ENCODE results near the gene ZYX. TPM values are rescaled to one million over a fixed set of nuclear protein-coding genes. Genes with fewer than 3 reads are reported as not detected.

Gene ZYX
- total and polyA plus RNA-seq, 9 donors = 44.2 to 282 (median 167) TPM

DNA sequence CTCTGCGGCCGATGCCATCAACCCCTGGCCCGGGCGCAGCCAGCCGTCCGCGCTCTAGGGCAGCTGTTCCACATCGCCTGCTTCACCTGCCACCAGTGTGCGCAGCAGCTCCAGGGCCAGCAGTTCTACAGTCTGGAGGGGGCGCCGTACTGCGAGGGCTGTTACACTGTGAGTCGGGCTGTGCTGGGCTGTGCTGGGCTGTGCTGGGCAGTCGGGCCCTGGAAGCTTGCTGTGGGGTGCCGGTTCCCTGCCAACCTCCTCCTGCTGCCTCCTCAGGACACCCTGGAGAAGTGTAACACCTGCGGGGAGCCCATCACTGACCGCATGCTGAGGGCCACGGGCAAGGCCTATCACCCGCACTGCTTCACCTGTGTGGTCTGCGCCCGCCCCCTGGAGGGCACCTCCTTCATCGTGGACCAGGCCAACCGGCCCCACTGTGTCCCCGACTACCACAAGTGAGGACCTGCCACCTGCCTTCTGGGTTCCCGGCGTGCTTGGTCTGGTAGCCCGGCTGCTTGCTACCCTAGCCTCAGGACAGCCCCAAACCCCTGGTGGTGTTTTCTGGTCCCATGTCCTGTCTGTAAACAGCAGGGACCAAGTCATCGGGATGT lies 7.5 kb downstream of the ZYX start:
- H3K36me3 ChIP-seq = no peaks in the 10 kb centered on the region
- TF ChIP-seq, protein P1, sequence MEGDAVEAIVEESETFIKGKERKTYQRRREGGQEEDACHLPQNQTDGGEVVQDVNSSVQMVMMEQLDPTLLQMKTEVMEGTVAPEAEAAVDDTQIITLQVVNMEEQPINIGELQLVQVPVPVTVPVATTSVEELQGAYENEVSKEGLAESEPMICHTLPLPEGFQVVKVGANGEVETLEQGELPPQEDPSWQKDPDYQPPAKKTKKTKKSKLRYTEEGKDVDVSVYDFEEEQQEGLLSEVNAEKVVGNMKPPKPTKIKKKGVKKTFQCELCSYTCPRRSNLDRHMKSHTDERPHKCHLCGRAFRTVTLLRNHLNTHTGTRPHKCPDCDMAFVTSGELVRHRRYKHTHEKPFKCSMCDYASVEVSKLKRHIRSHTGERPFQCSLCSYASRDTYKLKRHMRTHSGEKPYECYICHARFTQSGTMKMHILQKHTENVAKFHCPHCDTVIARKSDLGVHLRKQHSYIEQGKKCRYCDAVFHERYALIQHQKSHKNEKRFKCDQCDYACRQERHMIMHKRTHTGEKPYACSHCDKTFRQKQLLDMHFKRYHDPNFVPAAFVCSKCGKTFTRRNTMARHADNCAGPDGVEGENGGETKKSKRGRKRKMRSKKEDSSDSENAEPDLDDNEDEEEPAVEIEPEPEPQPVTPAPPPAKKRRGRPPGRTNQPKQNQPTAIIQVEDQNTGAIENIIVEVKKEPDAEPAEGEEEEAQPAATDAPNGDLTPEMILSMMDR (IDR thresholded peaks at IDR 0.05) = no peak
- no peak for TF ChIP-seq EP300 (IDR thresholded peaks at IDR 0.05)
- TF ChIP-seq POLR2A (IDR thresholded peaks at IDR 0.05) = no peak
- WGBS, 3 donors = 87 to 89% (median 88%) methylated on average over 23 to 28 of the region's 28 CpGs
- H3K4me3 ChIP-seq = no peak overlapping the region
- intact Hi-C loops (cut with DNase I) = no loop called here
- peaks cover 39% of the 10 kb centered on the region for H3K4me1 ChIP-seq (ENCODE audit: insufficient read depth)
- H3K9me3 ChIP-seq = no peaks in the 10 kb centered on the region
- H3K27me3 ChIP-seq = no peaks in the 10 kb centered on the region
- no peak for DNase-seq
- no peak overlapping the region for H3K27ac ChIP-seq

- H3K36me3 ChIP-seq = no peaks in the 10 kb centered on the region
- intact Hi-C loops (cut with DNase I) = no loop called here
- 76 to 79% (median 76%) methylated on average over 15 of the region's 15 CpGs for WGBS, 3 donors
- H3K9me3 ChIP-seq = no peaks in the 10 kb centered on the region
- no peaks in the 10 kb centered on the region for H3K27me3 ChIP-seq
- peaks cover 33% of the 10 kb centered on the region for H3K4me1 ChIP-seq (ENCODE audit: insufficient read depth)
- H3K27ac ChIP-seq = no peak overlapping the region
- no peak for DNase-seq
- H3K4me3 ChIP-seq = no peak overlapping the region
- TF ChIP-seq POLR2A (IDR thresholded peaks at IDR 0.05) (no peak), EP300 (IDR thresholded peaks at IDR 0.05) (no peak)
- TF ChIP-seq, protein P1 (IDR thresholded peaks at IDR 0.05) = no peak
Measured at GRCh38 chr7:143389316-143390103, 8.4 kb downstream of the ZYX start.

- TF ChIP-seq, protein P1 (IDR thresholded peaks at IDR 0.05) = no peak
- no peak for TF ChIP-seq POLR2A (IDR thresholded peaks at IDR 0.05)
- no peak for TF ChIP-seq EP300 (IDR thresholded peaks at IDR 0.05)
- intact Hi-C loops (cut with DNase I) = no loop called here
- H3K36me3 ChIP-seq = no peaks in the 10 kb centered on the region
- DNase-seq = no peak
- H3K9me3 ChIP-seq = no peaks in the 10 kb centered on the region
- H3K4me3 ChIP-seq = no peak overlapping the region
- H3K4me1 ChIP-seq (ENCODE audit: insufficient read depth) = peaks cover 28% of the 10 kb centered on the region
- no peaks in the 10 kb centered on the region for H3K27me3 ChIP-seq
- peak overlapping the region in 1 of 2 donors; percentile 73 for H3K27ac ChIP-seq
- 88 to 92% (median 91%) methylated on average over 10 of the region's 10 CpGs for WGBS, 3 donors
Measured at GRCh38 chr7:143390104-143390772, 9.1 kb downstream of the ZYX start.

DNA sequence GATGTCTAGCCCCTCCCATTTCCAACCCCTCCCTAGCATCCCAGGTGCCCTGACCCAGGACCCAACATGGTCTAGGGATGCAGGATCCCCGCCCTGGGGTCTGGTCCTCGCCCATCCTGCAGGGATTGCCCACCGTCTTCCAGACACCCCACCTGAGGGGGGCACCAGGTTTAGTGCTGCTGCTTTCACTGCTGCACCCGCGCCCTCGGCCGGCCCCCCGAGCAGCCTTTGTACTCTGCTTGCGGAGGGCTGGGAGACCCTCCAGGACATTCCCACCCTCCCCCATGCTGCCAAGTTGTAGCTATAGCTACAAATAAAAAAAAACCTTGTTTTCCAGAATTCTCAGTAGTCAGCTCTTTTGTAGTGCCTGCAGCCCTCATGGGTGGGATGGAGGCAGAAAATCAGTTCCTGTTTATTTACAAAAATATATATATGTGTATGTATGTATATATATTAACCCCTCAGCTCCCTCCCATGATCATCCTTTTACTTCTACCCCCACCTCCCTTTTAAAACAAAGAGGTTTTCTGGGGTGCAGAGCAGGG lies 9.7 kb downstream of the ZYX start:
- Histone ChIP-seq H3K27me3 (no peaks in the 10 kb centered on the region), H3K27ac (peak overlapping the region in 1 of 2 donors; percentile 73), H3K36me3 (no peaks in the 10 kb centered on the region), H3K4me1 (ENCODE audit: insufficient read depth) (peaks cover 25% of the 10 kb centered on the region), H3K9me3 (no peaks in the 10 kb centered on the region), H3K4me3 (no peak overlapping the region)
- DNase-seq = no peak
- intact Hi-C loops (cut with DNase I) = no loop called here
- WGBS, 3 donors = 44 to 50% (median 49%) methylated on average over 9 of the region's 9 CpGs
- TF ChIP-seq POLR2A (IDR thresholded peaks at IDR 0.05) (no peak), EP300 (IDR thresholded peaks at IDR 0.05) (no peak)
- TF ChIP-seq, protein P1 (IDR thresholded peaks at IDR 0.05) = no peak
